COR-L47 (cell line): ENCODE data around the gene STX11.
"Not testable (repeated sequence)": the region's sequence is repeated elsewhere in the genome, so short reads cannot be mapped to it uniquely, and the experiment has no call there.

ENCODE experiments used
- DNase-seq: peaks from one replicate; lab custom pipeline; 2025; lab: John Stamatoyannopoulos, UW

The STX11 gene

GRCh38 chr6:144176043-144176442 is 25.7 kb downstream of the STX11 start:
- no peak for DNase-seq

DNA sequence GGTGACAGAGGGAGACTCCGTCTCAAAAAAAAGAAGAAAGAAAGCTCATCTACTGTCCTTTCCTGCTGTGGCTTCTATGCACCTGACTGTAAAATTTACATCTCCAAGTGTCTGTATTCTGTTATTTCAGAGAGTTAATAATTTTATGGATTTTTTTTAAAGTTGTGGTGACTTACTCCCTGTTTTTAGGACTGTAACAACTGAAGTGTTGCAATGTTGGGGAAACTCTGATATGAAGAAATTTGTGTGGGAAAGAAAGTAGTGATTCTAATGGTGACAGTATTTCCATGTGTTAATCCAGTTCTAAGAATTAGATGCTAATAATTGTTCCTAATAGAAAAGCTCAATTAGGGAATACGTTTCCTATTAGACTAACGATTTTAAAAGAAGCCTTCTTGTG is 27.4 kb downstream of the STX11 start:
- DNase-seq: no peak

DNA sequence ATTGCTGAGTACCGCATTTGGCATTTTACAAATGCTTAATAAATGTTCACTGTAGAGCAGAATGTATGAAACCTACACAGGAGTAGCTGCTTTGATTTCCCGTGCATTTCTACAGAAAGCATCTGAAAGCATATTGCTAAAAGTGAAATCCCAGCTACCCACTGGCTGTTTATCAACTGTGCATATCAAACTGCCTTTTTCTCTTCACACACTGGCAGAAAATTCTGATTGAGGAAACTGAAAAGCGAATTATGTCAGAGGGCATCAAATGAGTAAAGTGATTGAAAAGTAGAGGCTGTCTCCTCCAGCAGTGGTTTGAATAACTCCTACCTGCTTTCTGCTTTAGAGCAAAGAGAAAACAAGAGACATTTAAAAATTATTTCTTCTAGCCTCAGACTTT is 28.0 kb downstream of the STX11 start:
- DNase-seq: no peak

GRCh38 chr6:144179237-144179636 is 28.9 kb downstream of the STX11 start:
- no peak for DNase-seq

DNA sequence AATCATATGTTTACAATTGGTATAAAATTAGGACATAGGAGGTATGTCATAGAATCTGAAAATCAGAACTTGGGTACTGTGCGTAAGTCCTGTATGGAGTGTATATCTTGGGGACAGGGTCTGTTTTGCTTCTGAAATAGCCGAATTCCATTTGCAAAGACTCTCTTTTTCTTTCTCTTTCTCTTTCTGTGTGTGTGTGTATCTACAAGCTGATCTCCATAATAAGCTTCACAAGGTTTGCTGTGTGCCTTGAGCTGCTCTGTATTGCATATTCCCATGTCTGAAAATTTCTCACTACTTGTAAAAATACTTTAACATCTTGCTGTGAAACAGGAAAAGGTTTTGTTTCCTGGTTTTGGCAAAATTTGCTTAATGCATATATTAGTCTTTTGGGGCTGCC is 29.5 kb downstream of the STX11 start:
- no peak for DNase-seq

DNA sequence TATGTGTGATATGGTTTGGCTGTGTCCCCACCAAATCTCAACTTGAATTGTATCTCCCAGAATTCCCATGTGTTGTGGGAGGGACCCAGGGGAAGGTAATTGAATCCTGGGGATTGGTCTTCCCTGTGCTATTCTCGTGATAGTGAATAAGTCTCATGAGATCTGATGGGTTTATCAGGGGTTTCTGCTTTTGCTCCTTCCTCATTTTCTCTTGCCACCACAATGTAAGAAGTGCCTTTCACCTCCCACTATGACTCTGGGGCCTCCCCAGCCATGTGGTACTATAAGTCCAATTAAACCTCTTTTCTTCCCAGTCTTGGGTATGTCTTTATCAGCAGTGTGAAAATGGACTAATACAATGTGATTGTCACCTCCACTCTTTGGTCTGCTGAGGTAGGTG is 30.0 kb downstream of the STX11 start:
- not testable (repeated sequence) for DNase-seq

GRCh38 chr6:144181639-144182038 is 31.3 kb downstream of the STX11 start:
- no peak for DNase-seq

DNA sequence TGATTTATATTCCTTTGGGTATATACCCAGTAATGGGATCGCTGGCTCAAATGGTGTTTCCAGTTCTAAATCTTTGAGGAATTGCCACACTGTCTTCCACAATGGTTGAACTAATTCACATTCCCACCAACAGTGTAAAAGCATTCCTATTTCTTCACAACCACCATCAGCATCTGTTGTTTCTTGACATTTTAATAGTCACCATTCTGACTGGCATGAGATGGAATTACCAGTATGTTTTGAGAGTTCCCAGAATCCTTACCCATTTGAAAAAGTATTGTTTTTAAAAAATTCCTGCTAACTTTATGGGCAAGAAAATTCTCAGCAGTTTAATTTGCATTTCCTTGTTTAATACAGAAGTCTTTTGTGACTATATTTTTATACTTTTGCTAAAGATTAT is 33.9 kb downstream of the STX11 start:
- not testable (repeated sequence) for DNase-seq

DNA sequence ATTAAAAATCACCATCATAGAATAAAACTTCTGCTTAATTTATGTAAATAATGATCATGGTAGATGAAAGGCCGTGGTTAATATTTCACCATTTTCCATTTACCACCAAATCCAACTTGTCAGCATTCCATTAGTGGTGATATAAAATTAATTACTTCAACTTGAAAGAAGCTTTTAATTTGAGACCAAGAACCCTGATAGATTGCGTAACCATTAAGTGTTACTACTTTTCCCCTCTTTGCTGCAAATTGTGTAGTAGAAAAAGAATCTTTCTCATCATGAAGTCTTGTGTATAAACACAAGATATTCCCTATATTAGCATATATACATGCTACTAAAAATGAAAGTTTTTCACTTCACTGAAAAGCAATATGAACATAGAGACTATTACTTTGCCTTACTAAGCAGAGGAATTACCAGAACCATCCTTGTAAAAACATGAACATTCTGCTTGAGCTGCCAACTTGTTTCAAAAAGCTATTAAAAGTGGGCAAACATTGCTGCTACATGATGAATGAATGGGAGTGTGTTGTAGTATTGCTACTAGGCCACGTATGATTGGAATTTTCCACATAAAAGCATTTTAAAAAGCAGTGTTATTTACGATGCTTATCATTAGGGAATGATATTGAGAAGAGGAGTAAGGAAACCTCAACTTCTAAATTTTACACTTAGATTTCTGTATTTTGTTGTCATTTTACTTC is 35.0 kb downstream of the STX11 start:
- no peak for DNase-seq

GRCh38 chr6:144186817-144187625 is 36.7 kb downstream of the STX11 start:
- DNase-seq: no peak

GRCh38 chr6:144189351-144189750 is 39.0 kb downstream of the STX11 start:
- DNase-seq: no peak

GRCh38 chr6:144190080-144190479 is 39.8 kb downstream of the STX11 start:
- DNase-seq: no peak

- DNase-seq: no peak
Observed at GRCh38 chr6:144190593-144190992, 40.3 kb downstream of the STX11 start.

GRCh38 chr6:144193181-144193580 is 42.9 kb downstream of the STX11 start:
- no peak for DNase-seq

DNA sequence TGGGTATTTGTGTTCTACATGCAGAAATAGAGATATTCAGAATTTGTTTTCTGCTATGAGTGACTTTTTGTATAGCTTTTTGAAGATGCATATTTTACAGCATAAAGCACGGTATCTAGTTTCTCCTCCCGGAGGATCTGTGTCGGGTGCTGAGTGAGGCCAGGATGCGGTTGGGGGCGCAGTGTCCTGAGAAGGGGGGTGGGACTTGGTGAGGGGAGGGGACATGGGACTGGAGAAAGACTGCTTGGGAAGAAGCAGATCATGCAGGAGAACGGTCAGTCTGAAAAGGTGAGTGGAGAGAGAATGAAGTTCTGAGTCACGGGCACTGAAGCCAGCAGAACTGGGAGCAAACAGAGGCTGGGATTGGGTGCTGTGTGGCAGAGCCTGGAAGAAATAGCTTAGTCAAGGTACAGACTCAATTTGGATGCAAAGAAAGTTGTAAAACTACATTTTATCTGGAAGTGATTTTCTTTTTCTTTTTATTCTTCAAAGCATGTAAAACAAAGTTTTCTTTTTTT is 44.0 kb downstream of the STX11 start:
- DNase-seq: no peak

DNA sequence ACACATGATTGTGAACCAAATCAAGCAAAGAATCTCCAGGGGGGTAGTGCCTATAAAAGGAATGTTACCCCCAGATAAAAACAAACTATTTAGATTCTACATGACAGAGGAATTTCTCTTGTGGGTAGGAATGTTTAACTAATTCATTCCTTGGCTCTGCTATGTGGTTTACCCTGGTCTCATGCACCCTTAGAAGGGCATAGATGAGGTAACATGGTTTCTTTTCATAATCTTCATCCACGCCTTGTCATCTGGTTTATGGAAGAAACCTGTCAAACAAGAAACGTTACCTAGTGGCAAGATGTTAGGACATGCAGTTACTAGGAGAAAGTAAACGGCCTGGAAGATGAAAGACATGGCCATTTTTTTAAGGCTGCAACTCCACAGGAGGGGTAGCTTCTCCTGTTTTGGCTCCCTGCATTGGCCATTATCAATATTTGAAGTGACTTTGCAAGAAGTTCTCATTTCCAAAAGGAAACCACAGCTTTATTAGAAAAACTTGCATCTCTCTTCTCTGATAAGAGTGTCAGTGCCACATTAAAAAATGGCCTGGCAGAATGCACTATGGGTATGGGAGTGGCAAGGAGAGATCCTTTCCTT is 45.5 kb downstream of the STX11 start:
- DNase-seq: no peak

- DNase-seq: no peak
Observed at GRCh38 chr6:144197919-144198318, 47.6 kb downstream of the STX11 start.

DNA sequence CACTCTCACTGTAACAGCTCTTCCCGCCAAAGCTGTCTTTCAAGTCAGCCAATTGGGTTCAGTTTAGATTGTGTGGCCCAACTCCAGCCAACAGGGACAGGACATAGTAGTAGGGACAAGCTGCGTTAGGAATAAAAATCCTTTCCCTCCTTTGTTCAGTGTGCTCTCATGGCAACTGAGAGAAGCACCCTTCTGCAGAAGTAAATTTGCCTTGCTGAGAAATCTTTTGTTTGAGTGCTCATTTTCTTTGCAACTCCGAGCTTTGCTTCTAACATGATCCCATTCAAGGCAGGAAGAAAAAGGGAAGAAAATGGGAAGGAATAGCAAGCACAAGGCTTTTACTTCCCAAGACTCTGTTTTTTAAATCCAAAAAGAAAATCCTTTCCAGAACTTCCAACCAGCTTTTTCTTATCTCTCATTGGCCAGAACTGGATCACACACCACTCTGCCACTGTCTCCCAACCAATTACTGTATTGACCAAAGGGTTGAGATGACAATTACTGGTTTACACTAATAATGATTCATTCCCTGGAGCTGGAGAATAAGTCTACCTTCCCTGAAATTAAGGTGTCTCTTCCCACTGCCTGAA is 52.7 kb downstream of the STX11 start:
- no peak for DNase-seq

- DNase-seq: no peak
Observed at GRCh38 chr6:144211160-144211559, 60.8 kb downstream of the STX11 start.

GRCh38 chr6:144213315-144213714 is 63.0 kb downstream of the STX11 start:
- no peak for DNase-seq

- DNase-seq: no peak
Observed at GRCh38 chr6:144214029-144214428, 63.7 kb downstream of the STX11 start.

DNA sequence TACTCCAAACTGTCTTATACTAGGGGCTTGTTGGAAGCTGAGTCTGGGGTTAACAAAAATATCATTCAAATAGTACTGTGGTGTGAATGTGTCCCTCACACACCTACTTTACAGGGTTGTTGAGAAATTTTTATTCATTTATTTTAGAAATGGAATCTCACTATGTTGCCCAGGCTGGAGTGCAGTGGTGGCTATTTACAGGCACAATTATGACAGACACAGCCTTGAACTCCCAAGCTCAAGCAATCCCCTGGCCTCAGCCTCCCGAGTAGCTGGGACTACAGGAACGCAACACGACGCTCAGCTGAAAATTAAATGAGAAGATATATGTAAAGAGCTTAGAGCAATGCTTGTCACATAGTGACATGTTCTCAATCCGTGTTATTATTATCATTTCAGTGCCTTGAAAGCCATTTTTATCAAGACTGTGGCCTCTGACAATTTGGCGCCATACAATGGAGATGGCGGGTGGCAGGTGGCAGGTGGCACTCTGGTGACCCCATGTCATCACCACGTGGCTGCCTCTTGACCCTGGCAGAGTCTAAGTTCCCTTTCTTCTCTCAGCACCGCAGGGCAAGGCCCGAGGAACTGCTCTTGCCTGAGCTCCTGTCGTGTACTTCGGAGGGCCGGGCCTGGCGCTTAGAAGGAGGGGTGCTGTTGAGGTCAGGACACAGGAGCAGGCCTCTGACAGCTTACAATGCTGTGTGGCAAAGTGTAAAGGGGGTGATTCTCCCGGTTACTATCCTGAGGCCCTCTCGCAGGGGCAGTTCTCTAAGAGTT is 64.5 kb downstream of the STX11 start:
- DNase-seq: no peak
